Renal pelvis (tissue), 4 donors: ENCODE results near the gene SOX8. TPM values are rescaled to one million over a fixed set of nuclear protein-coding genes. Genes with fewer than 3 reads are reported as not detected.

ENCODE experiments used
- DNase-seq: peaks from one replicate; pipeline ENCODE4 v3.0.0-alpha.2; 2013
- polyA plus RNA-seq, 3 donors: library from polyadenylated mRNA; unstranded; fragments of 120-200 nt; gene quantifications; one replicate each; pipeline ENCODE4 v1.2.1, GENCODE V29; 2013; ENCODE audit not compliant: insufficient read length in 3 of 3

Gene SOX8
- polyA plus RNA-seq, 3 donors, result 3.3 to 5.1 (median 3.5) TPM

GRCh38 chr16:984736-985636 lies 3.4 kb downstream of the SOX8 start:
- DNase-seq, result no peak

- no peak for DNase-seq
These were observed 4.3 kb downstream of the SOX8 start for GRCh38 chr16:985646-986400.

GRCh38 chr16:986411-986810 lies 4.8 kb downstream of the SOX8 start:
- no peak for DNase-seq

- no peak for DNase-seq
These were observed 5.5 kb downstream of the SOX8 start for GRCh38 chr16:986925-987582.

- DNase-seq, result no peak
These were observed 6.3 kb downstream of the SOX8 start for GRCh38 chr16:987906-988305.

GRCh38 chr16:988471-989353 lies 7.1 kb downstream of the SOX8 start:
- no peak for DNase-seq

GRCh38 chr16:989354-989814 lies 7.8 kb downstream of the SOX8 start:
- no peak for DNase-seq

- no peak for DNase-seq
These were observed 9.1 kb downstream of the SOX8 start for GRCh38 chr16:990516-991291.

GRCh38 chr16:991345-991744 lies 9.8 kb downstream of the SOX8 start:
- no peak for DNase-seq

- no peak for DNase-seq
These were observed 10.2 kb downstream of the SOX8 start for GRCh38 chr16:991773-992172.

- DNase-seq, result no peak
These were observed 12.2 kb downstream of the SOX8 start for GRCh38 chr16:993731-994130.

- no peak for DNase-seq
These were observed 13.5 kb downstream of the SOX8 start for GRCh38 chr16:995087-995486.

- DNase-seq, result no peak
These were observed 14.2 kb downstream of the SOX8 start for GRCh38 chr16:995783-996182.

GRCh38 chr16:996681-997080 lies 15.1 kb downstream of the SOX8 start:
- DNase-seq, result no peak

- peak; percentile 79 for DNase-seq
These were observed 16.0 kb downstream of the SOX8 start for GRCh38 chr16:997440-998051.

- DNase-seq, result no peak
These were observed 16.6 kb downstream of the SOX8 start for GRCh38 chr16:998211-998610.

GRCh38 chr16:998615-999014 lies 17.0 kb downstream of the SOX8 start:
- no peak for DNase-seq

- DNase-seq, result no peak
These were observed 18.1 kb downstream of the SOX8 start for GRCh38 chr16:999677-1000076.

GRCh38 chr16:1000608-1001007 lies 19.0 kb downstream of the SOX8 start:
- DNase-seq, result no peak

- no peak for DNase-seq
These were observed 19.5 kb downstream of the SOX8 start for GRCh38 chr16:1001096-1001495.
